Activated naive CD8-positive, alpha-beta T cell treated with anti-CD3 and anti-CD28 coated beads, Interleukin-2, amount 10 ng/mL, durations not matched to agents 7 days and 5 days (primary cell): Measurements from ENCODE around the gene CELF2. TPM values are rescaled to one million over a fixed set of nuclear protein-coding genes. Genes with fewer than 3 reads are reported as not detected.

Source experiments
- ATAC-seq: fragments of 150-1000 bp; cut with Tn5 transposase; one replicate; pipeline ENCODE4 v1.10.0; 2021; ENCODE audit warnings: low read depth, moderate library complexity
- POLR2A ChIA-PET: fragments of 350-600 bp; sonication (Branson Sonifier 250); formaldehyde crosslinking; loops from one replicate; lab custom pipeline; 2021; ENCODE audit warnings: antibody characterized with exemption; lab: Charles Lee
- DNase-seq: peaks from one replicate; pipeline ENCODE4 v3.0.0; 2021
- H3K27ac Mint-ChIP-seq: one replicate; pipeline ENCODE4 v1.8.0; 2022; ENCODE audit warnings: mild to moderate bottlenecking, mixed read lengths
- H3K27me3 Mint-ChIP-seq: one replicate; pipeline ENCODE4 v1.8.0; 2022; ENCODE audit warnings: mild to moderate bottlenecking, moderate library complexity, mixed read lengths
- H3K36me3 Mint-ChIP-seq: one replicate; pipeline ENCODE4 v1.8.0; 2021; ENCODE audit warnings: mild to moderate bottlenecking, mixed read lengths
- H3K4me1 Mint-ChIP-seq: one replicate; pipeline ENCODE4 v1.8.0; 2021; ENCODE audit warnings: mixed read lengths
- H3K4me3 Mint-ChIP-seq: one replicate; pipeline ENCODE4 v1.8.0; 2022; ENCODE audit warnings: mild to moderate bottlenecking, moderate library complexity, mixed read lengths
- H3K9me3 Mint-ChIP-seq: one replicate; pipeline ENCODE4 v1.8.0; 2021; ENCODE audit warnings: mixed read lengths
- total RNA-seq, 2 experiments: library from RNA; stranded (reverse); gene quantifications; one replicate each; pipeline ENCODE4 v1.2.3, GENCODE V29; 2021

The CELF2 gene
- total RNA-seq, 2 experiments from 2014 or later = 168 TPM

DNA sequence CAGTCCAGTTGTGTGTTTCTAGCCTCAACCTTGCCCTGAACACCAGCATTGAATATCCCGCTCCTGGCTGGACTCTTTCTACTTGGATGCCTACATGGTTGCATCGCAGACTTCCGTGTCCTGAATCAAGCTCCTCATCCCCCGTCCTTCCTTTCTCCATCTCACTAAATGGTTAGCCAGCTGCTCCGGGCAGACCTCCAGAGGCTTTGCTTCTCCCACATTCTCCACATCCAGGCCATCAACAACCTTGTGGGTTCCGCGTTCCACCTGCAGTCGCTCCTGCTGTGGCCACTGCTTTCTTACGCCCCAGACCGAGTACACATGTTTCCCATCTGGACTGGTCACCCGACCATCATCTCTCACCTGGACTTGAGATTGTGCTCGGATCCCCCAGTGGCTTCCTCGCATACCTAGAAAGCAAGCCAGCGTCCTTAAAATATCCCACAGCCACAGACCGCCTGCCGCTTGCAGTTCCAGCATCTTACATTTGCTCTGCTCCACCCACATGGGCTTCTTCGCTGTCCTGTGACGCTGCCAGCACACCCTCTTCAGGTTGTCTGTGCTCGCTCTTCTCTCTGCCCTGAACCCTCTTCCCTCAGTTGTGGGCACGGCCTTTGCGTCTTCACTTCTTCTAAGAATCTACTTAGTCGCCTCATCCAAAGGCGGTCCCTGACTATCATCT lies 25.9 kb downstream of the CELF2 start:
- H3K27me3 Mint-ChIP-seq = peaks cover 26% of the 10 kb centered on the region
- DNase-seq = no peak
- no peaks in the 10 kb centered on the region for H3K4me1 Mint-ChIP-seq
- ATAC-seq = no peak
- no peak overlapping the region for H3K27ac Mint-ChIP-seq
- H3K36me3 Mint-ChIP-seq = no peaks in the 10 kb centered on the region
- POLR2A ChIA-PET = no interaction called here
- H3K4me3 Mint-ChIP-seq = no peak overlapping the region
- no peaks in the 10 kb centered on the region for H3K9me3 Mint-ChIP-seq

DNA sequence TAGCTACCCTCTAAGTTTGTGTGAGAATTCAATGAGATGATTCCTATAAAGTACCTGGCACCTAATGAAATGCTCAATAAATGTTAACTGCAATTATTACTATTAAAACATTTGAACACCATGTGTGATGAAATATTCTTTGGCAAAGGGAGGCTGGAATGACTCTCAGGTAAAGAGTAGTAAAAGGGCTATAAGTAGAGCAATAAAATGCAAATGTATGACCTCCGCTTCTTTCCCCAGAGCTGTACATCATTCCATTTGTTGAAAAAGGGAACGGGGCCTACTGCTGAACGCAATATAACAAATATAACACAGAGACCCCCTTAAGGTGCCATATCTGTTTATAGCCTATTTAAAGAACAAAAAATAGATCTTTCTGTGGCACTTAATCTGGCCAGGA lies 27.8 kb downstream of the CELF2 start:
- H3K27ac Mint-ChIP-seq = no peak overlapping the region
- H3K27me3 Mint-ChIP-seq = peaks cover 28% of the 10 kb centered on the region
- H3K36me3 Mint-ChIP-seq = no peaks in the 10 kb centered on the region
- no peaks in the 10 kb centered on the region for H3K9me3 Mint-ChIP-seq
- POLR2A ChIA-PET = no interaction called here
- DNase-seq (no peak), ATAC-seq (no peak)
- H3K4me1 Mint-ChIP-seq = no peaks in the 10 kb centered on the region
- H3K4me3 Mint-ChIP-seq = no peak overlapping the region

DNA sequence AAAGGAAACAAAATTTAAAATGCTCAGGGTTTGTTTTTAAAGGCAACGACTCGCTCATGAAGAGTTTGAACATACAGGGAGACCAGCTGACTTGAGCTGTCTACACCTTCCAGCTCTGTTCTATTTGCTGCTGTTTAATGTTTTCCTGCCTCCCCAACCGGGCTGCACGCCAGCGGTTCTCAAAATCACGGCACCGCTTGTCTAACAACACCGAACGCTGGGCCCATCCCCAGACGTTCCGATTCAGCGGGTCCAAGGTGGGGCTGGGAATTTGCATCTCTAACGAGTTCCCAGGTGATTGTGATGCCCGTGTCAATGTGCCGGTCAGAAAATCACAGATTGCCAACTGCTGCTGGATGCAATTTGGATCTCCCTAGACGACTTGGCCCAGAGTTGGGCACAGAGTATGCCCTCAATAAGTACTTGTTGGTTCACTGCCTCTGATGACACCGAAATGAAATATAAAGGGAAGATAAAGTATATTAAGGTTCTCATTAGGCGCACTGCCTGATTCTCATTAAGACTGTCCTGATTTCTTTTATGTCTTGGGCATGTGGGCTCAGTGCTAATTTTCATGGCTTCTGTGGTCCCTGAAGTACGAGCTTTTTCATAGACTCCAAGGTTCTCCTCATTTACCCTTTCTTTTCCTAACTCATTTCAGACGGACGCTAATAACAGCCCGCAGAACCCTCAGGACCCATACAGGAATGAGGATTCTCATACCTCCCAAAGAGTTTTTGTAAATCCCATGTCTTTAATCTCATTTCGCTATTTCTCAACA lies 28.5 kb downstream of the CELF2 start:
- no peak for ATAC-seq
- H3K27me3 Mint-ChIP-seq = peaks cover 28% of the 10 kb centered on the region
- no peaks in the 10 kb centered on the region for H3K4me1 Mint-ChIP-seq
- H3K27ac Mint-ChIP-seq = no peak overlapping the region
- POLR2A ChIA-PET = no interaction called here
- H3K36me3 Mint-ChIP-seq = no peaks in the 10 kb centered on the region
- H3K4me3 Mint-ChIP-seq = no peak overlapping the region
- DNase-seq = no peak
- no peaks in the 10 kb centered on the region for H3K9me3 Mint-ChIP-seq

DNA sequence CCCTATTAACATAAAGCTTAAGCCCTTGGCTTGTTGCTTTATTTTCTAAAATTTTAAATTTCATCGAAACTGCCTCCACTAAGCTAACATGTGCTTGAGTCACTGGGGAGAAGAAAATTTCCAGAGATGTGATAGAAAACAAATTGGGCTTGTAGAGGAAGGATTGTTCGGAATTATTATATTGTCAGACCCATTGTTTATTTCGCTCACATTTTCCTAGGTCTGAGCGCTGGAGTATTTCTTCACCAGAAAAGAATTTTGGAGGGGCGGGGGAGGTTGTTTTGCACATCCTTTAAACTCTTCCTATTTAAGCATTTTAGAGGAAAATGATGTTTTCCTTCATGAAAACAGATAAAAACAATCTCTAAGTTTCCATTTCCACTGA lies 29.1 kb downstream of the CELF2 start:
- H3K27me3 Mint-ChIP-seq = peaks cover 23% of the 10 kb centered on the region
- DNase-seq (no peak), ATAC-seq (no peak)
- no peaks in the 10 kb centered on the region for H3K36me3 Mint-ChIP-seq
- no peak overlapping the region for H3K27ac Mint-ChIP-seq
- H3K4me1 Mint-ChIP-seq = no peaks in the 10 kb centered on the region
- POLR2A ChIA-PET = no interaction called here
- no peaks in the 10 kb centered on the region for H3K9me3 Mint-ChIP-seq
- no peak overlapping the region for H3K4me3 Mint-ChIP-seq

DNA sequence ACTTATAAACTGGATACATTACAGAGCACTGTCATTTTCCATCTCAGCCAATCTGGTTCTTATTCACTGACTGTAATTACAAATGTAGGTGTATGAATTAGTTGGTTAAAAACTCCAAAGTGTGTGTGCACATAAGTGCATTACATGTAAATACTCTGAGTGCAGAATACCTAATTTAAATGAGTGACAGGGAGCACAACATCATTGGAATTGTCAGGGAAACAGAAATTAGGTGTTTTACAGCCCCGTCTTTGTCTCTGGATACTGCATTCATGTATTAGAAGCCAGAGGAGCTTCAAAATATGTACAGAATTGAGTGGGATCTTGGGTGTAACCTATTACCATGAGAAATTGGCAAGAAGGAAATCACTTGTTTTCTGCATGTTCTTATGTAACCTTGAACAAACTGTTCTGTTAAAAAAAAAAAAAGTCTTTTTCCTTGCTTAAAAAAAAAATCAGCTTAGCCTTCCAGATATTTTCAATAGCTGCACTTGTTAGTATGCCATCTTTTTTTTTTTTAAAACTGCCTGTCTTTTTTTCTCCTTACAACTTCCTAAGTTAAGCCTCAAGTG lies 31.1 kb downstream of the CELF2 start:
- Mint-ChIP-seq H3K27ac (no peak overlapping the region), H3K9me3 (no peaks in the 10 kb centered on the region), H3K4me1 (no peaks in the 10 kb centered on the region), H3K36me3 (no peaks in the 10 kb centered on the region), H3K4me3 (no peak overlapping the region), H3K27me3 (peaks cover 14% of the 10 kb centered on the region)
- DNase-seq (no peak), ATAC-seq (no peak)
- POLR2A ChIA-PET = no interaction called here

DNA sequence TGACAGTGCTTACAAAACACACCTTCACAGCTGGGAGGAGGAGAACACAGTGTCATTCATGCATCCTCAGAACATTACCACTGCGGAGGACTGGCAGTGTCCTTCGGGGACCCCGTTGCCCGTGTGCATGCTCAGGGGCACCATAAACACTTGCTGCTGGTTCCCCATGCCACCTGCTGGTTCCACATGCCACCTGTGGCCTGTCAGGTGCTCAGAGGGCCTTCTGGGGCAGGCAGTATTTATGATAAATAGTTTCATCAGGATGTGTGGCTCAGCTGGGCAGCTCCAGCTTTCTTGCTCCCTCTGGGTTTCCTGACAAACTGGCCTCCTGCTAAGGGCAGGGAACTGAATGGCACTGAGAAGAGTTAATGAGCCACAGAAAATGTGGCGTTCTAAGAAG lies 32.1 kb downstream of the CELF2 start:
- DNase-seq (no peak), ATAC-seq (no peak)
- Mint-ChIP-seq H3K4me3 (no peak overlapping the region), H3K36me3 (no peaks in the 10 kb centered on the region), H3K4me1 (no peaks in the 10 kb centered on the region), H3K27ac (no peak overlapping the region), H3K27me3 (peaks cover 13% of the 10 kb centered on the region), H3K9me3 (no peaks in the 10 kb centered on the region)
- POLR2A ChIA-PET = no interaction called here

DNA sequence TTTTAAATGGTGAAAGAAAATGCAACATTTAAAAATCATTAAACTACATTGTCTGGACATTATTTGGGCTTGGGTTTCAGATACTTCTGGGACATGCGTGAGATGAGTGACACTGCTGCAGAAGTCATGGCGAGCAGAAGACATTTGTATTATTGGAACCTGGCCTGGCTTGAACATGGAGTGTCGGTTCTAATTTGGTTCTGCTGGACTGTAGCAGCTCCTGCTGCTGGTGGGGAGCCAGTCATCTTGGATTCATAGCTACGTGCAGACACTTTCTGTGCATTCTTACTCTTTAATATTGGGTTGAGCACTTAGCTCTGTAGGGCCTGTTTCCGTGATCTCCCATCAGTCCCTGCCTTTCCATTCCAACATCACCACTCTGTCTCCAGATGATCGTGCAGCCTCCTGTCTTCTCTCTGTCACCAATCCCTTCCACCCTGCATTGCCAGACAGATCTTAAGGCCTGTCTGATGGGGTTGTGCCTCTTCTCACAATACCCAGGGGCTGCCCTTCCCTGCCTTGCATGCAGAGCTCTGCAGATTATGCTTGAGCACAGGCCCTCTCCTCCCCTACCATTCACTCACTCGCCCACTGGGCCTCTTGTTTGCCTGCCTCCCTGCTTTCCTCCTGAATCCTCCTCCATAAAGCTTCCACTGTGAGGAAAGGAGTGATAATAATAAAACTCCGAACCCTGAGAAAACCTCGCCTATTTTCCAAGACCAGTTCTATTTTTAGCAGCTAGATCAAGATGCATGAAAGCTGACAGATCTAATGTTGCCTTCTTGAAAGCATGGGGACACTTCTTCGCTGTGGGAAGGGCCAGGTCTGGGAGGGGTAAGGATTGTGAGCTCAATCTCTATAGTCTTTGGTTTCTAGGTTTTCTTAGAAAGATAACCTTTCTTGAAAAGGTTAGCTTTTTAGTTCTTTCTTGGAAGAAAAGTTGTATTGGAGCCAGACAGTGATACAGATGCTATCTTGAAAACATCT lies 32.9 kb downstream of the CELF2 start:
- Mint-ChIP-seq H3K27ac (no peak overlapping the region), H3K9me3 (no peaks in the 10 kb centered on the region), H3K4me3 (no peak overlapping the region), H3K36me3 (no peaks in the 10 kb centered on the region), H3K4me1 (no peaks in the 10 kb centered on the region), H3K27me3 (peaks cover 17% of the 10 kb centered on the region)
- DNase-seq (no peak), ATAC-seq (no peak)
- POLR2A ChIA-PET = no interaction called here

DNA sequence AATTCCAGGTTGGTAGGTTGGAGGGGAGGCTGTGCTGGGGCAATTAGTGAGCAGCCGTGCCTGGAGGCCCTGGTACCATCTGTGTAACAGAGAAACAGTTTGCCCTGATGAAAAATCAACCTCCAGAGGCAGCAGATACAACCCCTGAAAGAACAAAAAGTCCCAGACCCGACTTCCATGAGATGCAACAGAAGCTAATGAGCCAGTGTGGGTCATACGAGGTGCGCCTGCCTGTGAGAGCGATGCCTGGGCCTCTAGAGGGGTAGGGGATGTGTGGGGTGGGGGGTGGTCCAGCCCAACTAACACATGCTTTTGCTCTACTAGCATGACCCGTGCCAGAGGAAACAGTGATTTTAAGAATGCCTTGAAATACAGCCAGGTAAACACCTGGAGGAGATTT lies 39.3 kb downstream of the CELF2 start:
- no peak overlapping the region for H3K27ac Mint-ChIP-seq
- no peaks in the 10 kb centered on the region for H3K36me3 Mint-ChIP-seq
- POLR2A ChIA-PET = no interaction called here
- DNase-seq (no peak), ATAC-seq (no peak)
- peaks cover 12% of the 10 kb centered on the region for H3K27me3 Mint-ChIP-seq
- H3K4me1 Mint-ChIP-seq = no peaks in the 10 kb centered on the region
- H3K9me3 Mint-ChIP-seq = no peaks in the 10 kb centered on the region
- no peak overlapping the region for H3K4me3 Mint-ChIP-seq

DNA sequence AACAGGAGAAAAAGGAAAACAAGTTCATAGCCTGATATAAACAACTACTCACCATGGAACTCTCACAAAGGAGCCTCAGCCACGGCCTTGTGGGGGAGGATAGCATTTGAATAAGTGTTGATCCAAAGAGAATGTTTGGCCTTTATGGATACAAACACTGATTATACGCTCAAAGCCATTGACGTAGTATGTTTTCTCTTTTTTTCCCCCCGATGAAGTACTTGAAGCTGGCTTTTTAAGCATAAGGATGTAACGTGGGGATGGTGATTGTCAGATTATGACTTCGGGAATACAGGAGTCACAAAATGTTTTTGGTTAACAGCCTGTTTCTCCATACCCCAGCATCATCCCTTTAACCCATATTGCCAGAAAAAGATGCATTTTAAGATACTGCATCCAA lies 39.8 kb downstream of the CELF2 start:
- no peak overlapping the region for H3K27ac Mint-ChIP-seq
- no peak overlapping the region for H3K4me3 Mint-ChIP-seq
- H3K4me1 Mint-ChIP-seq = no peaks in the 10 kb centered on the region
- no peaks in the 10 kb centered on the region for H3K9me3 Mint-ChIP-seq
- POLR2A ChIA-PET = no interaction called here
- ATAC-seq (no peak), DNase-seq (no peak)
- H3K36me3 Mint-ChIP-seq = no peaks in the 10 kb centered on the region
- peaks cover 12% of the 10 kb centered on the region for H3K27me3 Mint-ChIP-seq

DNA sequence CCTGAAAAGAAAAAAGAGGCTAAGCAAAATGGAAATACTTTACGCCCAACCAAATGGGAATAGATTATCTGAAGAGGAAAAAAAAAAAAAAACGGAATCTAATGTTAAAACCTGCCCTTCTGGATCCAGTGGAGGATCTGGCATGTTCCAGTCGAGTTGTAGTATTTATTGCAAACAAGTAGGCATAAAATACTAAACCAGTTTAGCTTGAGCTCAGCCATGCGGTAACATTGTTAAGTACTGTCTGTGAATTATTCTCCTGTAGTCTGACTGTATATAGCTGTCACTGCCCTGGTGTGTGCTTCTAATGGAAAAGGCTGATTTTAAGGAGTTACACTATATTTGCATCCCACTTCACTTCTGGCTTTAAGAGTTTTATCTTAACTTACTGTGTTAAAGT lies 40.3 kb downstream of the CELF2 start:
- Mint-ChIP-seq H3K36me3 (no peaks in the 10 kb centered on the region), H3K27me3 (peaks cover 12% of the 10 kb centered on the region), H3K4me1 (no peaks in the 10 kb centered on the region), H3K4me3 (no peak overlapping the region), H3K27ac (no peak overlapping the region), H3K9me3 (no peaks in the 10 kb centered on the region)
- POLR2A ChIA-PET = no interaction called here
- ATAC-seq (no peak), DNase-seq (no peak)

DNA sequence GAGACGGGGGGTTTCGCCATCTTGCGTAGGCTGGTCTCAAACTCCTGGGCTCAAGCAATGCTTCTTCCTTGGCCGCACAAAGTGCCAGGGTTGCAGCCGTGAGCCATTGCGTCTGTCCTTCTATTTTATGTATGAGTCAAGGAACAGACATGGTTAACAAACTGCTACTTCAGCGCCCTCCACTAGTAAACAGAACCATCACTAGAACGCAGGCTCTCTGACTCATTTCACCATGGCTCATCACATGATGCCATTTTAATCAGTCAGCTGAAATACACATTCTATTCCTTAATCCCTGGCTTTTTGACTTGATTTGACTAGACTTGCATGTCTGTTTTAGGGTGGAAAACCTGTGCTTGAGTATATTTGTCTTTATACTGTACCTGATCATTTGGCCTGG lies 41.3 kb downstream of the CELF2 start:
- no peak overlapping the region for H3K27ac Mint-ChIP-seq
- DNase-seq (no peak), ATAC-seq (no peak)
- POLR2A ChIA-PET = no interaction called here
- no peaks in the 10 kb centered on the region for H3K36me3 Mint-ChIP-seq
- no peak overlapping the region for H3K4me3 Mint-ChIP-seq
- peaks cover 12% of the 10 kb centered on the region for H3K27me3 Mint-ChIP-seq
- no peaks in the 10 kb centered on the region for H3K4me1 Mint-ChIP-seq
- H3K9me3 Mint-ChIP-seq = no peaks in the 10 kb centered on the region

DNA sequence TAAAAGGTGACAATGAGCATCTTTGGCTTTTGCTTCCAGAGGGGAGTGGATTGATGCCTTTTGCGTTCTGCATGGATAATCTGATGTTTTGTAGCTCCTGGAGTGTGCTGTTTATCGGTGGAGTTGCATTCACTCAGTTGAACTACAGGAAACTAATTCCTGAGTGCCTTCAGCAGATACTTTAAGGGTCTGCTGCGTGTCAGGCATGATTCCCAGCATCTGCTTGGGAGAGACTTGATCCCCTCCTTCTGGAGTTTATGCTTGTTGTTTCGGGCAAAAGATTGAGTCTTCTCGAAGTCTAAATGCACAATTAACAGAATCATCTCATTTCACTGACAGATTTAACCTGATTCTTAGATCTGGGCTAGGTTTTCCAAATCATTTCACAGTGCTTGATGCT lies 46.2 kb downstream of the CELF2 start:
- no peak for ATAC-seq
- peaks cover 4% of the 10 kb centered on the region for H3K27me3 Mint-ChIP-seq
- H3K36me3 Mint-ChIP-seq = no peaks in the 10 kb centered on the region
- H3K27ac Mint-ChIP-seq = no peak overlapping the region
- H3K9me3 Mint-ChIP-seq = no peaks in the 10 kb centered on the region
- POLR2A ChIA-PET = no interaction called here
- DNase-seq = no peak
- no peaks in the 10 kb centered on the region for H3K4me1 Mint-ChIP-seq
- no peak overlapping the region for H3K4me3 Mint-ChIP-seq

DNA sequence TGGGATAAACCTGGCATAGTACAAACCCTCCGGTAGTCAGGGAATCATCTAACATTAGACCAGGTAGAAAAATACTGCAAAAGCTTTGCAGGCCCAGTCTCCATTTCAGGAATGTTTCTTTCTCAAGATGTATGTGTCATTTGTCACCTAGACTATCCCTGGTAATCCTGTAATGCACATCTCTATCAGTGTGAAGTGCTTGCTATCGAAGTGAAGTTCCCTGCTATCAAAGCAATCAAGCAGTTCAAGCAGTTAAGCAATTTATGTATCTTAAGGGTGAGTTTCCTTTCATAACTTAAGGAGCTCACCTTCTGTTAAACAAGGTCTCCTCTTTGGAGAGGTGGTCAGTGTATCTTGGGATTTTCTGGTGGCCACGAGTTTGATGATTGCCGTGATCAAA lies 47.2 kb downstream of the CELF2 start:
- no peaks in the 10 kb centered on the region for H3K9me3 Mint-ChIP-seq
- H3K4me1 Mint-ChIP-seq = no peaks in the 10 kb centered on the region

More for the DNA sequence above, 47.2 kb downstream of the CELF2 start:
- DNase-seq (no peak), ATAC-seq (no peak)
- POLR2A ChIA-PET = no interaction called here
- Mint-ChIP-seq H3K4me3 (no peak overlapping the region), H3K27ac (no peak overlapping the region), H3K36me3 (no peaks in the 10 kb centered on the region), H3K27me3 (peaks cover under 1% of the 10 kb centered on the region)
